Measurements from ENCODE around the gene PRKRIP1. TPM values are rescaled to one million over a fixed set of nuclear protein-coding genes. Genes with fewer than 3 reads are reported as not detected.
"Not testable (repeated sequence)": the region's sequence is repeated elsewhere in the genome, so short reads cannot be mapped to it uniquely, and the experiment has no call there.

Gene PRKRIP1
- total RNA-seq, 1 experiment from 2014 or later, result 32.1 TPM

DNA sequence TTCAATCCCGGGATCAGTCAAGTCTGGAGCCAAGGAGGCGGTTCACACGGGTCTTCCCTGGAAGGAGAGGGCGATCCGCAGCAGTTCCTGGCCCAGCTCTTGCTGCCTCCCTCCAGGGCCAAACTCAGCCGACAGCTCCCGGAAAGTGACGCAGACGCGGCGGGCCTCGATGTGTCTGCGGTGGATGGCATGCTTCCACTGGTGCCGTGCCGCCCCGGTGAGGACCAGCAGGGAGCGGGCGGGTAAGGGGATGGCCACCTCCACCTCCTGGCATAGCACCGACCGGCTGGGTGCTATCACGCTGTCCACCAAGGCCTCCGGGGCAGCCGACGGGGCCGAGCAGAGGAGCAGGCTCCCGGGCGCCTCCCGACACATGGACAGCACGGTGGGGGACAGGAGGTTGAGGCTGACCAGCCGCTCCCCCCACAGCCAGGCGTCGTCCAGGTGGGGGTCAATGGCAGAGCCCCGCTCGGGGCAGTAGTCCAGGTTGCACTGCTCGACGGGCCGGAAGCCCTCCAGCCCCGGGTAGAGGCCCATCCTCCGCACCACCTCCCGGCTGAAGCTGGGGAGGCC is 61.3 kb downstream of the PRKRIP1 start:
- no peak for DNase-seq (ENCODE audit: low read depth)

- DNase-seq (ENCODE audit: low read depth), result no peak
Measured at GRCh38 chr7:102459221-102459844, 63.2 kb downstream of the PRKRIP1 start.

GRCh38 chr7:102460467-102460866 is 64.3 kb downstream of the PRKRIP1 start:
- no peak for DNase-seq (ENCODE audit: low read depth)

GRCh38 chr7:102463841-102464576 is 67.8 kb downstream of the PRKRIP1 start:
- DNase-seq (ENCODE audit: low read depth), result peak; percentile 15

DNA sequence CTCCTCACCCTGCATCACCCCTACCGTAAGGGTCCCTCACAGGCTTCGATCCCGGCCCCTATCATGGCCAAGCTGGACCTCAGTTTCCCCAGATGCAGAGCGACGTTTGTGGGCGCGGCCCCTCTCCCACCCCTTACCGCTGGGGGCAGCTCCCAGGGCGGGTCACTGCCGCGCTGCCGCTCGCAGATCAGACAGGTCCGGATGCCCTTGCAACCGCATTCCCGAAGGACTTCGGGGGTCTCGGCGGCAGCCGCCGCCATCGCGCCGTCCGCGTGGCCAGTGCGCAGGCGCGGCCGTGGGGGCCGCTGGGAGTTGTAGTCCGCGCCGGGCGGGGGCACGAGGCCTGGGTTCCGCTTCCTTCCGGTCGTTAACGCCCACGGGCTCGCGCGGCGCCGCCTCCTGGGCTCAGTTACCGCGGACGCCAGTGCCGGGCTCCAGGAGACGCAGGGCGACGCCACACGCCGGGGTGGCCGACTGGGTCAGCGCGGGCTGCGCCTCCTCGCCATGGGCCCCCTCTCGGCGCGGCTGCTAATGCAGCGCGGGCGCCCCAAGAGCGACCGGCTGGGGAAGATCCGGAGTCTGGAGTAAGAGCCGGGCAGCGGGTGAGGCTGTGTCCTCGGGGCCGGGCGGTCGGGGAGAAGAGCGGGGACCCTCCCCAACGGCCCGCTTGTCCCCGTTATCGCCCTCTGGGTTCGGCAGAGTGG is 68.6 kb downstream of the PRKRIP1 start, which contains the start of the genes ALKBH4 and LRWD1:
Gene ALKBH4 (minus strand): TSS at position 287 of the 704 bp plus-strand sequence. CDS start 27 bp downstream, at position 260.
Gene LRWD1 (plus strand): TSS at position 408 of the 704 bp plus-strand sequence. CDS start 97 bp downstream, at position 505.
- DNase-seq (ENCODE audit: low read depth), result peak; percentile 93

- no peak for DNase-seq (ENCODE audit: low read depth)
Measured at GRCh38 chr7:102466097-102466496, 69.9 kb downstream of the PRKRIP1 start.

DNA sequence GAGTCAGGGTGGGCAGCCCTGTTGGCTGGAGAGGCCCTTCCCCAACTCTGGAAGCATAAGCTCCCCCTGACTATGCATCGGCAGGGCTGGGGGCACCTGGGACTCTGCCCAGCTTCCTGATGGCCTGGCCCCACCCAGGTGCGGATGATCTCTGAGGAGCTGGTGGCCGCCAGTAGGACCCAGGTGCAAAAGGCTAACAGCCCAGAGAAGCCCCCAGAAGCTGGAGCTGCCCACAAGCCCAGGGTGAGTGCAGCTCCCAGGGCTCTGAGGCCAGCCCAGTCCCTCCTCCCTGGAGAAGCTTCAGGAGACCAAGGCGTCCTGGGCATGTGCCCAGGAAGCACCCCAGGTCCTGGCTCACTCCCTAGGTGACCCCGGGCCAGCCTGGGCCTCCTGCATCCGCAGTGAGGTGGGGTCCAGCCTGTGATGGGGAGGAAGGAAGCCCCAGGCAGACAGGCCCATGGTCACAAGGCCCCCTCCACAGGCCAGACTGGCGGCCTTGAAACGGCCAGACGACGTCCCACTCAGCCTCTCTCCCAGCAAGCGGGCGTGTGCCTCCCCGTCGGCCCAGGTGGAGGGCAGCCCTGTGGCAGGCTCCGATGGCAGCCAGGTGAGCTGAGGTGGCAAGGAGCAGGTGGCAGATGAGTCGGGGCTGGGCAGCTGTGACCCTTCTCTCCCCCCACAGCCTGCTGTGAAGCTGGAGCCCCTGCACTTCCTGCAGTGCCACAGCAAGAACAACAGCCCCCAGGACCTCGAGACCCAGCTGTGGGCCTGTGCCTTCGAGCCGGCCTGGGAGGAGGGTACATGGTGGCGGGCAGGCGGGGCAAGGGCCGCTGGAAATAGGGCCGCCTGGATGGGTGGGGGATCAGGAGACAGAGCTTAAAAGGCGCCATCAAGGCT is 71.7 kb downstream of the PRKRIP1 start:
- DNase-seq (ENCODE audit: low read depth), result no peak

- no peak for DNase-seq (ENCODE audit: low read depth)
Measured at GRCh38 chr7:102468478-102469350, 72.6 kb downstream of the PRKRIP1 start.

DNA sequence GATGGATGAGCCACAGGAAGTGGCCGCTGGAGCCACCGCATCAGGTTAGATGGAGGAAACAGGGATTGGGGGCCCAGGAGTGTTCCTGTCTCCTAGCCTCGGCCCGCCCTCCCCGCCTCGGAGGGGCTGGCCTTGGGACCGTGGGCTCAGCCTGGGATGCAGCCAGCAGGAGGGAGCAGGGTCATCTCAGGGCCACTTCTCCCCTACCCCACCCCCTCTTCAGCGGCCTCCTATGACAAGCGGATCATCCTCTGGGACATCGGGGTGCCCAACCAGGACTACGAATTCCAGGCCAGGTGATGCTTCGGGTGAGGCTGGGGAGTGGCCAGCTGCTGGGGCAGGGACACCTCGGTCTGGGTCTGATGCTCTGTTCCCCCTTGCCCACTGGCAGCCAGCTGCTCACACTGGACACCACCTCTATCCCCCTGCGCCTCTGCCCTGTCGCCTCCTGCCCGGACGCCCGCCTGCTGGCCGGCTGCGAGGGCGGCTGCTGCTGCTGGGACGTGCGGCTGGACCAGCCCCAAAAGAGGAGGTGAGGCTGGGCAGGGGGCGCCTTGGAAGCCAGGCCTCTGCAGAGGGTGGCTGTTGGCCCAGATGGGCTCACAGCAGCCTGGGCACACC is 73.3 kb downstream of the PRKRIP1 start:
- no peak for DNase-seq (ENCODE audit: low read depth)

DNA sequence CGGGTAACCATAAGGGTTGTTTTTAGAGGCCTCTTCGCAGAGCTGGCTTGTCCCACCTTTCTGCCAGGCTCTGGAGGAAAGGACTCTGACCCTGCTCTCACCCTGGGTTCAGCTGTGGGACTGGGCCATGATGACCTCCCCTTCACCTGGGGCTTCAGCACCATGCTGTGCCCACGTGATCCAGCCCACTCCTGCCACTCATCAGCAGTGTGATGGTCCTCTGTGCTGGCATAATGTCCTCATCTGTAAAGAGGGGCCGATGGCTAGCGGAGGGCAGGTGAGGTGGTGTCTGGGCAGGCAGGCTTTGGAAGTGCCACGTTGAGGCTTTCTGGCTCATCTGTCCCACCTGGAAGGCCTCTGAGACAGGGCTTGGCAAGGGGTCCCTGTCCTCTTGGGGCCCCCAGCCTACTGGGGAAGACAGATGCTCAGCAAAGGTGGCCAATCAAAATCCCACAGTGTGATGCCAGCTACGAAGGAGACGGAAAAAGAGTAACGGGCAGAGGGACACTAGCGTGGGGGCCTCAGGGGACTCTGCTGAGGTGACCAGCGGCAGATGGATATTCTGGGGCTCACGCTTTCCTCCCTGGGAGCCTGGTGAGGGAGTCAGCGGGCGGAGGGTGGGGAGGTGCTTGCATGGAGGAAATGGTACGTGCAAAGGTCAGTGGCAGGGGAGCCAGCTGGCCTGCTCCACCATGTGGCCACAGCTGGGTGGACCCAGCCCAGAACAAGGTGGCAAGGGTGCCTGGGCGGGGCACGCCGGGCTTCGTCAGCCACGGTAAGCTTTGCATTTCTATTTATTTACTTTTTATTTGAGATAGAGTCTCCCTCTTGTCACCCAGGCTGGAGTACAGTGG is 74.0 kb downstream of the PRKRIP1 start:
- no peak for DNase-seq (ENCODE audit: low read depth)

DNA sequence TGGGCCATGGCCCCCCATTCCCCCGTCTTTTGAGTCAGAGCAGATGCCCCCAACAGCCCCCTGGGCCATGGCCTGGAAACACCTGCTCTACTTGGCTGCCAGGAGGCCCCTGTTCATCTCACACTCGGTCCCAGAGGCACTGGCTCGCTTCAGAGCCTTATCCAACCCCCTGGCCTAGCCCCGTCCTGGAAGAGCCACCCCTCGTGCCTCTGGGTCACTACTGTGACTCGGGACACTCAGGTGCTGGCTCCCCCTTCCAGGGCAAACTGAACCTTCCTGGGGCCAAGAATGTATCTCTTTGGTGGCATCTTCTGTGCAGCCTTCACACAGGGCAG is 75.6 kb downstream of the PRKRIP1 start:
- no peak for DNase-seq (ENCODE audit: low read depth)

DNA sequence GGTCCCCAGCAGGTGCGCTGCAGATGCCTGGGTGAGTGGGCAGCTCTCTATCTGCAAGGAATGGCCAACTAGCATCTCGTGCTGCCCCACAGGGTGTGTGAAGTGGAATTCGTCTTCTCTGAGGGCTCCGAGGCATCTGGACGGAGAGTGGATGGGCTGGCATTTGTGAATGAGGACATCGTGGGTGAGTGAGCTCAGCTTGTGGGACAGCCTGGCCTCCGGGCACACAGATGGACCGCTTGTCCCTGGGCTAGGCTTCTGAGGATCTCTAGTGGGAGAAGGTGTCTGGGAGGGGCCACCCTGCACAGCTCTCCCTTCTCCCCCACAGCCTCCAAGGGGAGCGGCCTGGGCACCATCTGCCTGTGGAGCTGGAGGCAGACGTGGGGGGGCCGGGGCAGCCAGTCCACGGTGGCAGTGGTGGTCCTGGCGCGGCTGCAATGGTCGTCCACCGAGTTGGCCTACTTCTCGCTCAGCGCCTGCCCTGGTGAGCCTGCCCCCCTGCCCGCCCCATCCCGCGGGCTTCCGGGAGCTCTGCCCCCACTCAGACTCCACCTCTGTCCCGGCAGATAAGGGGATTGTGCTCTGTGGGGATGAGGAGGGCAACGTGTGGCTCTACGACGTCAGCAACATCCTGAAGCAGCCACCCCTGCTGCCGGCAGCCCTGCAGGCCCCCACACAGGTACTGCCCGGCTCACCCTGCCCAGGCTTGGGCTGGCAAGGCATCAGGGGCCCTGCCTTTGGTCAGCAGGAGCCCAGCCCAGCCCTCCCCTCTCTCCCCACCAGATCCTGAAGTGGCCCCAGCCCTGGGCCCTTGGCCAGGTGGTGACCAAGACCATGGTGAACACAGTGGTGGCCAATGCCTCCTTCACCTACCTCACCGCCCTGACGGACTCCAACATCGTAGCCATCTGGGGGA is 76.2 kb downstream of the PRKRIP1 start:
- DNase-seq (ENCODE audit: low read depth), result no peak

GRCh38 chr7:102473271-102473991 is 77.3 kb downstream of the PRKRIP1 start:
- peak; percentile 38 for DNase-seq (ENCODE audit: low read depth)

DNA sequence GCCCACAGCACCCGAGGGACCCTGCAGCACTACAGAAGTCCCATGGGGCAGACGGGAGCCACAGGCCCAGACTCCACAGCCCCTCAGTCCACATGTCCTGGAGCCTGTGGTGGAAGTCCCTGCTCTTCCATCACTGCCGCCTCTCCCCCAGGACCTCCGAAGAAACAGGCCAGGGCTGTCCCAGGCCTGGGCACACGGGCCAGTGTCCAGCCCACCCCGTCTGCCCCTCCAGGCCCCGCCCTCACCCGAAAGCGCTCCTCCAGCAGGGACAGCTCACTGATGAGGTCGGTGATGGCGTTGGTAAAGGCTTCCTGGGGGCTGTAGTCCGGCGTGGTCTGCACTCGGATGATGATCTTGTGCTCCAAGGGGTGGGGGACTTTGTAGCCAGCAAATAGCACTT is 78.0 kb downstream of the PRKRIP1 start:
- not testable (repeated sequence) for DNase-seq (ENCODE audit: low read depth)

- DNase-seq (ENCODE audit: low read depth), result peak; percentile 63
Measured at GRCh38 chr7:102474736-102475435, 78.7 kb downstream of the PRKRIP1 start.

All from LHCN-M2 (cell line).